Astrocyte (in vitro differentiated cells and primary cell): ENCODE measurements around the gene RPS6KB2. TPM values are rescaled to one million over a fixed set of nuclear protein-coding genes. Genes with fewer than 3 reads are reported as not detected.

ENCODE experiments used
- DNase-seq: peaks from one replicate; pipeline ENCODE4 v3.0.0-alpha.2; 2010; ENCODE audit warnings: low read depth
- FAIRE-seq: peaks from 2 replicates; lab custom pipeline; 2011; peaks lifted over from hg19 to GRCh38; lab: Jason Lieb, UNC
- H2AFZ ChIP-seq: 2 replicates; pipeline ENCODE4 v1.6.0; 2012; ENCODE audit warnings: low read depth, low read length, inconsistent platforms
- H3K27ac ChIP-seq: 2 replicates; pipeline ENCODE4 v1.5.1; 2011; ENCODE audit warnings: low read depth, low read length, inconsistent platforms
- H3K27me3 ChIP-seq: 2 replicates; pipeline ENCODE4 v1.6.0; 2011; ENCODE audit warnings: low read length, inconsistent platforms; ENCODE audit not compliant: insufficient read depth
- H3K36me3 ChIP-seq: 2 replicates; pipeline ENCODE4 v1.5.1; 2011; ENCODE audit warnings: low read length, inconsistent platforms; ENCODE audit not compliant: insufficient read depth
- H3K4me1 ChIP-seq: 2 replicates; pipeline ENCODE4 v1.5.1; 2011; ENCODE audit warnings: low read length, inconsistent platforms; ENCODE audit not compliant: insufficient read depth
- H3K4me2 ChIP-seq: 2 replicates; pipeline ENCODE4 v1.6.0; 2012; ENCODE audit warnings: low read length, inconsistent platforms
- H3K4me3 ChIP-seq: 2 replicates; pipeline ENCODE4 v1.5.1; 2011; ENCODE audit warnings: low read depth, mild to moderate bottlenecking, low read length, inconsistent platforms; ENCODE audit not compliant: insufficient read depth
- H3K79me2 ChIP-seq: 2 replicates; pipeline ENCODE4 v1.6.0; 2012; ENCODE audit warnings: mild to moderate bottlenecking, low read length, inconsistent platforms; ENCODE audit not compliant: insufficient read depth
- H3K9ac ChIP-seq: 2 replicates; pipeline ENCODE4 v1.6.0; 2012; ENCODE audit warnings: mild to moderate bottlenecking, low read length, inconsistent platforms
- H3K9me3 ChIP-seq: 2 replicates; pipeline ENCODE4 v1.5.1; 2012; ENCODE audit warnings: low read depth, mild to moderate bottlenecking, low read length, inconsistent platforms; ENCODE audit not compliant: insufficient read depth
- H4K20me1 ChIP-seq: 2 replicates; pipeline ENCODE4 v1.6.0; 2012; ENCODE audit warnings: low read length, inconsistent platforms; ENCODE audit not compliant: insufficient read depth
- H3K27ac Mint-ChIP-seq: one replicate; pipeline ENCODE4 v1.8.0; 2021; ENCODE audit warnings: mild to moderate bottlenecking, mixed read lengths; ENCODE audit not compliant: unreplicated experiment
- H3K27me3 Mint-ChIP-seq: one replicate; pipeline ENCODE4 v1.8.0; 2021; ENCODE audit warnings: low read depth, mixed read lengths; ENCODE audit not compliant: unreplicated experiment
- H3K36me3 Mint-ChIP-seq: one replicate; pipeline ENCODE4 v1.8.0; 2021; ENCODE audit warnings: low read depth, mixed read lengths; ENCODE audit not compliant: unreplicated experiment
- H3K4me1 Mint-ChIP-seq: one replicate; pipeline ENCODE4 v1.8.0; 2021; ENCODE audit warnings: low read depth, mixed read lengths; ENCODE audit not compliant: unreplicated experiment
- H3K4me3 Mint-ChIP-seq: one replicate; pipeline ENCODE4 v1.8.0; 2021; ENCODE audit warnings: mild to moderate bottlenecking, moderate library complexity, mixed read lengths; ENCODE audit not compliant: unreplicated experiment
- H3K9me3 Mint-ChIP-seq: one replicate; pipeline ENCODE4 v1.8.0; 2021; ENCODE audit warnings: mild to moderate bottlenecking, mixed read lengths; ENCODE audit not compliant: unreplicated experiment
- CTCF ChIP-seq: IDR thresholded peaks from 2 replicates; pipeline ENCODE4 v1.5.1; 2011; ENCODE audit warnings: low read depth, mild to moderate bottlenecking, inconsistent platforms, low read length, moderate library complexity; ENCODE audit not compliant: insufficient read depth
- EZH2 ChIP-seq: IDR thresholded peaks from 2 replicates; pipeline ENCODE4 v1.6.1; 2012; ENCODE audit warnings: mild to moderate bottlenecking, low read length, inconsistent platforms; ENCODE audit not compliant: insufficient read depth
- total RNA-seq: library from RNA; stranded (reverse); gene quantifications from 2 replicates; pipeline ENCODE4 v1.2.1, GENCODE V29; 2021

The RPS6KB2 gene
- total RNA-seq, 1 donor from 2014 or later, result 52.9 TPM

GRCh38 chr11:67382276-67383136 lies 45.8 kb upstream of the RPS6KB2 start:
- peaks cover 25% of the 10 kb centered on the region for H3K4me1 ChIP-seq
- no peaks in the 10 kb centered on the region for H3K36me3 ChIP-seq
- no peak overlapping the region for H3K4me2 ChIP-seq
- no peak overlapping the region for H3K4me3 ChIP-seq
- no peaks in the 10 kb centered on the region for H4K20me1 ChIP-seq
- no peaks in the 10 kb centered on the region for H3K79me2 ChIP-seq
- FAIRE-seq (no peak), DNase-seq (no peak)
- H3K27ac ChIP-seq, result no peak overlapping the region
- no peaks in the 10 kb centered on the region for H3K36me3 Mint-ChIP-seq
- H3K9ac ChIP-seq, result no peak overlapping the region
- H3K9me3 ChIP-seq, result no peaks in the 10 kb centered on the region
- H3K4me1 Mint-ChIP-seq, result peaks cover 27% of the 10 kb centered on the region
- no peak overlapping the region for H3K27ac Mint-ChIP-seq
- peak overlapping the region; percentile 38 for H2AFZ ChIP-seq
- H3K27me3 ChIP-seq, result peaks cover 3% of the 10 kb centered on the region
- no peaks in the 10 kb centered on the region for H3K9me3 Mint-ChIP-seq
- peak overlapping the region; percentile 51 for H3K4me3 Mint-ChIP-seq
- H3K27me3 Mint-ChIP-seq, result peaks cover 6% of the 10 kb centered on the region
- no peak for TF ChIP-seq EZH2
- TF ChIP-seq CTCF, result peak; percentile 97

DNA sequence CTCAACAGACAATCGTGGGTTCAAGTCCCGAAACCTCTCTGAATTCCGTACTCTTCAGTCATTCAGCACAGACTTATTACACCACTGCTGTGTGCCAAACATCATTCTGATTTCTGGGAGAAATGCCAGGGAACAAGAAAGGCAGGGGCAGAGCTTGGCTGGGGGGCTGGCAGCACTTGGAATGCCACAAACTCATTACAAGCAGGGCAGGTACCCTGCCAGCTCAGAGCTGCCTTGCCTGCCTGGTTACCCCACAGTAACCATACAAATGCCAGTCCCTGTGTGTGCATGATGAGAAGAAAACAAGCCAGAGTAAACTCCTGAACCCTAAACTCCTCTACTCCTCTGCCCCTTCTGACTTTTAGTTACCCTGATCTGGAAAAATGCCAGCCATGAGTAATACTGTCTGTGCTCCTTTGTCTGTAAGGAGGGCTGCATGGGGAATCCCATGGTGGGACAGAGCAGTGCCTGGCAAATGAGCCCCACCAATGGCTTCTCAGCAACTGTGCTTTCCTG lies 43.4 kb upstream of the RPS6KB2 start:
- Mint-ChIP-seq H3K27ac (peak overlapping the region; percentile 80), H3K4me3 (peak overlapping the region; percentile 71), H3K36me3 (no peaks in the 10 kb centered on the region), H3K27me3 (peaks cover 6% of the 10 kb centered on the region), H3K4me1 (peaks cover 21% of the 10 kb centered on the region), H3K9me3 (no peaks in the 10 kb centered on the region)
- no peak overlapping the region for H3K27ac ChIP-seq
- no peak overlapping the region for H3K4me3 ChIP-seq
- H3K4me1 ChIP-seq, result peaks cover 10% of the 10 kb centered on the region
- H2AFZ ChIP-seq, result peak overlapping the region; percentile 29
- H3K4me2 ChIP-seq, result peak overlapping the region; percentile 13
- H3K27me3 ChIP-seq, result peaks cover 3% of the 10 kb centered on the region
- H3K9me3 ChIP-seq, result no peaks in the 10 kb centered on the region
- no peaks in the 10 kb centered on the region for H3K79me2 ChIP-seq
- peak; percentile 34 for DNase-seq
- H4K20me1 ChIP-seq, result peaks cover 5% of the 10 kb centered on the region
- FAIRE-seq, result no peak
- peak overlapping the region; percentile 27 for H3K9ac ChIP-seq
- H3K36me3 ChIP-seq, result no peaks in the 10 kb centered on the region
- TF ChIP-seq CTCF, result no peak
- no peak for TF ChIP-seq EZH2

DNA sequence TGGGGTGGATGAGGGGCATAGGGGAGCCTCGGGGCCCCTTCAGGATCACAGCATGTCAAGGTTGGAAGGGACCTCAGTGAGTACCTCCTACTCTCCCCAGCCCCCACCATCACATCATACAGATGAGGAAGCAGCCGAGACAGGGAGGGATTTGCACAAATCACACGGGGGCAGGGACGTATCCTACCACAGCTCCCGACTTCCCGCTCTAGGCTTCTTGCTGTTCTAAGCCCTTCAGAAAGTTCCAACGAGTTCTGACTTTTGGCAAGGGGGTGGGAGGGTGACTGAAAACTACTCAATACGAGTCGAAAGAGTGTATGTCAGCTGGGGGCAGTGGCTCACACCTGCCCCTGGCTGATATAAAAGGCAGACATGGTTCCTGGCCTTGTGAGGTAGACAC lies 41.2 kb upstream of the RPS6KB2 start:
- no peak for DNase-seq
- no peak overlapping the region for H3K9ac ChIP-seq
- H3K4me2 ChIP-seq, result no peak overlapping the region

More for the DNA sequence above, 41.2 kb upstream of the RPS6KB2 start:
- Mint-ChIP-seq H3K36me3 (no peaks in the 10 kb centered on the region), H3K4me3 (peak overlapping the region; percentile 6), H3K27ac (no peak overlapping the region), H3K9me3 (no peaks in the 10 kb centered on the region), H3K27me3 (no peaks in the 10 kb centered on the region), H3K4me1 (peaks cover 21% of the 10 kb centered on the region)
- peaks cover 3% of the 10 kb centered on the region for H3K27me3 ChIP-seq
- H4K20me1 ChIP-seq, result peaks cover 5% of the 10 kb centered on the region
- TF ChIP-seq CTCF (no peak), EZH2 (no peak)
- H3K4me1 ChIP-seq, result peaks cover 14% of the 10 kb centered on the region
- H3K79me2 ChIP-seq, result peaks cover 7% of the 10 kb centered on the region
- H3K27ac ChIP-seq, result no peak overlapping the region
- no peaks in the 10 kb centered on the region for H3K9me3 ChIP-seq
- H2AFZ ChIP-seq, result no peak overlapping the region
- no peak overlapping the region for H3K4me3 ChIP-seq
- no peak for FAIRE-seq
- H3K36me3 ChIP-seq, result no peaks in the 10 kb centered on the region
